ENCODE measurements around the gene ZBTB7C. TPM values are rescaled to one million over a fixed set of nuclear protein-coding genes. Genes with fewer than 3 reads are reported as not detected.

Gene ZBTB7C
- total RNA-seq, 1 donor from 2014 or later: 0.67 TPM

DNA sequence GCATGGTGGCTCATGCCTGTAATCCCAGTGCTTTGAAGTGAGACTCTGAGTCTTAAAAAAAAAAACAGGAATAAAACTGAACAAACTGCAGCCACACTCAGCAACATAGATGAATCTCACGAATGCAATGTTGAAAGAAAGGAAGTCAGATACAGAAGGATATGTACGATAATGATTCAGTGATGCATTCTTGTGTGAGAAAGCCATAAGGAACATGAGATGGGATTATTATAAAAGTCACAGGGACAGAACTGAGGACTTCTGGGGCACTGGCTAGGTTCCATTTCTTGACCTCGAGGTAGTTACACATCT, 421.8 kb downstream of the ZBTB7C start:
- Mint-ChIP-seq H3K27me3 (ENCODE audit: unreplicated experiment) (peaks cover 4% of the 10 kb centered on the region), H3K4me1 (ENCODE audit: unreplicated experiment) (peaks cover 6% of the 10 kb centered on the region), H3K36me3 (ENCODE audit: low read depth, unreplicated experiment) (no peaks in the 10 kb centered on the region), H3K4me3 (ENCODE audit: unreplicated experiment) (no peak overlapping the region), H3K27ac (ENCODE audit: unreplicated experiment) (no peak overlapping the region), H3K9me3 (ENCODE audit: unreplicated experiment) (no peaks in the 10 kb centered on the region)
- DNase-seq (ENCODE audit: low spot score): no peak
- TF ChIP-seq, protein P1, sequence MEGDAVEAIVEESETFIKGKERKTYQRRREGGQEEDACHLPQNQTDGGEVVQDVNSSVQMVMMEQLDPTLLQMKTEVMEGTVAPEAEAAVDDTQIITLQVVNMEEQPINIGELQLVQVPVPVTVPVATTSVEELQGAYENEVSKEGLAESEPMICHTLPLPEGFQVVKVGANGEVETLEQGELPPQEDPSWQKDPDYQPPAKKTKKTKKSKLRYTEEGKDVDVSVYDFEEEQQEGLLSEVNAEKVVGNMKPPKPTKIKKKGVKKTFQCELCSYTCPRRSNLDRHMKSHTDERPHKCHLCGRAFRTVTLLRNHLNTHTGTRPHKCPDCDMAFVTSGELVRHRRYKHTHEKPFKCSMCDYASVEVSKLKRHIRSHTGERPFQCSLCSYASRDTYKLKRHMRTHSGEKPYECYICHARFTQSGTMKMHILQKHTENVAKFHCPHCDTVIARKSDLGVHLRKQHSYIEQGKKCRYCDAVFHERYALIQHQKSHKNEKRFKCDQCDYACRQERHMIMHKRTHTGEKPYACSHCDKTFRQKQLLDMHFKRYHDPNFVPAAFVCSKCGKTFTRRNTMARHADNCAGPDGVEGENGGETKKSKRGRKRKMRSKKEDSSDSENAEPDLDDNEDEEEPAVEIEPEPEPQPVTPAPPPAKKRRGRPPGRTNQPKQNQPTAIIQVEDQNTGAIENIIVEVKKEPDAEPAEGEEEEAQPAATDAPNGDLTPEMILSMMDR (IDR thresholded peaks at IDR 0.05; ENCODE audit: unreplicated experiment): no peak

DNA sequence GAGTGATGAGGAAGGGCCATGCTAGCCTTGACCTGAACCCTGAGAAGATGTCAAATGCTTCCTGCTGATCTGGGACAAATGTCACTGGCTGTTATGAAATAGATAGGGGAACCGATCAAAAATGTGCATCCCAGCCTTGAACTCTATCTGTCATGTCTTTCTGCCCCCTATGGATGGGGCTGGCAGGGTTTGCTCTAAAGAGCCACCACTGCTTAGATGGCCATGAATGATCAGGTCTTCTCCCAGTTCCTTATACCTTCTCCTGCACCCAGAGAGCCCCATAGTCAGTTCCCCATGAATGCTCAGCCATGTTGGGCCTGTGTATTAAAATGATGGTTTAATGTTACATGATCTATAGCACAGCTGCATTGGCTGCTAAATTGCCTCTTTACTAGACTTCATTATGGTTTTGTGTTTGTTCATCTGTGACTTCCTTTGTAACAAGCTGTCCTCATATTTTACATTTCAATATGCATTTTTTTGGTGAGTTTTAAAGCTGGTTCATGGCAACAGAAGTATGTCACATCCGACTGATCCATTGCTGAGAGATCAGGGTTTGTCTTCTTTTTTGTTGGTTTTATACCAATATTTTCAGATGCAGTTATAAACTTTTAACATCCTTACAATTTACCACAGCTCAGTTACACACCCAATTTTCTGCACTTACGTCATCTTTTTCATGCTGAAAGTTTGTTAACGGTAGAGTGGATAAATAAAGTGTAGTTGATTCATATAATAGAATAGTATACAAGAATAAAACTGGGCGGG, 422.4 kb downstream of the ZBTB7C start:
- Mint-ChIP-seq H3K4me1 (ENCODE audit: unreplicated experiment) (peaks cover 6% of the 10 kb centered on the region), H3K27ac (ENCODE audit: unreplicated experiment) (no peak overlapping the region), H3K9me3 (ENCODE audit: unreplicated experiment) (no peaks in the 10 kb centered on the region), H3K4me3 (ENCODE audit: unreplicated experiment) (no peak overlapping the region), H3K27me3 (ENCODE audit: unreplicated experiment) (peaks cover 4% of the 10 kb centered on the region), H3K36me3 (ENCODE audit: low read depth, unreplicated experiment) (no peaks in the 10 kb centered on the region)
- TF ChIP-seq, protein P1 (IDR thresholded peaks at IDR 0.05; ENCODE audit: unreplicated experiment): no peak
- DNase-seq (ENCODE audit: low spot score): no peak

DNA sequence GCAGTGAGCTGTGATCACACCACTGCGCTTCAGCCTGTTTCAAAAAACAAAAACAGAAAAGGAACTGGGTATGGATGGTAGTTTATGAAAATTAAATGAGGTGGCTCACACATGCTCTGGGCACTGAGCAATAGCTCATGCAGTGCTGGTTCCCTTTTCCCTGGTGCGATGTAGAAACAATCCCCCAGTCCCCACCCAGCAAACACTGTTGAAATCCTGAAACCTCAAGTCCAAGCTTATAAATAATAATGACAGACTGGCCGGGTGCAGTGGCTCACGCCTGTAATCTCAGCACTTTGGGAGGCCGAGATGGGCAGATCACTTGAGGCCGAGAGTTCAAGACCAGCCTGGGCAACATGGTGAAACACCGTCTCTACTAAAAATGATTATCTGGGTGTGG, 423.3 kb downstream of the ZBTB7C start:
- no peak for DNase-seq (ENCODE audit: low spot score)
- Mint-ChIP-seq H3K27me3 (ENCODE audit: unreplicated experiment) (peaks cover 2% of the 10 kb centered on the region), H3K36me3 (ENCODE audit: low read depth, unreplicated experiment) (no peaks in the 10 kb centered on the region), H3K4me1 (ENCODE audit: unreplicated experiment) (peaks cover 6% of the 10 kb centered on the region), H3K9me3 (ENCODE audit: unreplicated experiment) (no peaks in the 10 kb centered on the region), H3K4me3 (ENCODE audit: unreplicated experiment) (no peak overlapping the region), H3K27ac (ENCODE audit: unreplicated experiment) (no peak overlapping the region)
- TF ChIP-seq, protein P1 (IDR thresholded peaks at IDR 0.05; ENCODE audit: unreplicated experiment): no peak

DNA sequence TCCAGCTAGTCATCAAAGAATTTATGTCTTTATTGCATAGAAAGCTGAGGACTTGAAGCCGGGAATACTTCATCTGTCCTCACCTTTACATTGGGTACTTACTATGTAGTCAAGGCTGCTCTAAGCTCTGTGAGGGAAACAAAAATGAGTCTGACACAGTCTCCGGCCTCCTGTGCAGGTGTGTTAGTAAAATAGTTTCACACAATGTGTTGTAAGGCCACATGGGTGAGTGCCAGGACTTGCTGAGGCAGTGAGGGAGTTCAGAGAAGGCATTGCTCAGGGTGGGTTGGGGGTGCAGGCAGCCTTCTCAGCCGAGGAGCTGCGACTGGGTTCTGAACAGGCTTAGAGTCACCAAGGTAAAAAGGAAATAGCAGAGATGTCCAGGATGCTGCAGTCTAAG, 424.2 kb downstream of the ZBTB7C start:
- TF ChIP-seq, protein P1 (IDR thresholded peaks at IDR 0.05; ENCODE audit: unreplicated experiment): no peak
- peaks cover 7% of the 10 kb centered on the region for H3K4me1 Mint-ChIP-seq (ENCODE audit: unreplicated experiment)
- no peak for DNase-seq (ENCODE audit: low spot score)
- H3K4me3 Mint-ChIP-seq (ENCODE audit: unreplicated experiment): no peak overlapping the region
- no peaks in the 10 kb centered on the region for H3K9me3 Mint-ChIP-seq (ENCODE audit: unreplicated experiment)
- peaks cover 2% of the 10 kb centered on the region for H3K27me3 Mint-ChIP-seq (ENCODE audit: unreplicated experiment)
- H3K36me3 Mint-ChIP-seq (ENCODE audit: low read depth, unreplicated experiment): no peaks in the 10 kb centered on the region
- H3K27ac Mint-ChIP-seq (ENCODE audit: unreplicated experiment): no peak overlapping the region

DNA sequence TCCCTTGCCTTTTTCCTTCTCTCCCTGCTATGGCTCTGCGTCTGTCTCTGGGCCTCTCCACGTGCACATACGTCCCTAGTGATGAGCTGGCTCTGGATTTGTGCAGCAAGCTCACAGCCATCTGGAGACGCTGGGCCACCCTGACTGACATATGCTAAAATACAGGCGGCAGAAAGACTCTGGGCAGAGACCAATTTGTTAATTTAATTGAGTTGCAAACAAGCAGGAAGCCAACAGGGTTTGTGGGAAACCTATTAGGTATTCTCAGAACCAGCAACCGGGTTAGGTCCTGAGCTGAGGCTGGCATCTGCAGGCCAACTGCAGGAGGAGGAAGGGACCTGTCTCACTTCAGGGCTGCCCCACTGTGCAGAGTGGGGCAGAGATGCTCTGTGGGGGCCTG, 425.2 kb downstream of the ZBTB7C start:
- Mint-ChIP-seq H3K36me3 (ENCODE audit: low read depth, unreplicated experiment) (no peaks in the 10 kb centered on the region), H3K9me3 (ENCODE audit: unreplicated experiment) (no peaks in the 10 kb centered on the region), H3K4me1 (ENCODE audit: unreplicated experiment) (peaks cover 9% of the 10 kb centered on the region), H3K27ac (ENCODE audit: unreplicated experiment) (no peak overlapping the region), H3K27me3 (ENCODE audit: unreplicated experiment) (peaks cover 2% of the 10 kb centered on the region), H3K4me3 (ENCODE audit: unreplicated experiment) (no peak overlapping the region)
- no peak for DNase-seq (ENCODE audit: low spot score)
- TF ChIP-seq, protein P1 (IDR thresholded peaks at IDR 0.05; ENCODE audit: unreplicated experiment): no peak

Data from endothelial cell (in vitro differentiated cells).